PC-9 (cell line): Measurements from ENCODE around the gene PSMD13. TPM values are rescaled to one million over a fixed set of nuclear protein-coding genes. Genes with fewer than 3 reads are reported as not detected.

ENCODE experiments used
- BruUV-seq: library from RNA; stranded (reverse); fragments of 400-500 nt; replicated peaks from 2 replicates; lab custom pipeline; 2021; lab: Mats Ljungman, UMichigan
- CTCF ChIA-PET: fragments of 300-600 bp; sonication (Branson Sonifier 250); formaldehyde crosslinking; loops from one replicate; lab custom pipeline; 2022; ENCODE audit warnings: antibody characterized with exemption; lab: Charles Lee
- POLR2A ChIA-PET: fragments of 300-600 bp; sonication (Branson Sonifier 250); formaldehyde crosslinking; loops from one replicate; lab custom pipeline; 2022; ENCODE audit warnings: antibody characterized with exemption; ENCODE audit not compliant: unreplicated experiment; lab: Charles Lee
- DNase-seq, 2 experiments: peaks; one replicate each; pipeline versions ENCODE4 v3.0.0 to v3.0.0-alpha.2; 2015 to 2022; ENCODE audit warnings: mixed read lengths in 1 of 2
- H2AFZ ChIP-seq: fragments of 200-600 bp; sonication (generic); 2 replicates; pipeline ENCODE4 v1.8.1; 2017; ENCODE audit warnings: antibody characterized with exemption
- H3F3A ChIP-seq: fragments of 200-600 bp; sonication (generic); 2 replicates; pipeline ENCODE4 v1.8.1; 2017; ENCODE audit warnings: antibody characterized with exemption, mild to moderate bottlenecking, low read depth; ENCODE audit not compliant: insufficient read depth
- H3K27ac ChIP-seq: fragments of 200-600 bp; sonication (generic); 2 replicates; pipeline ENCODE4 v1.6.1; 2016; ENCODE audit warnings: mixed run types
- H3K27me3 ChIP-seq: fragments of 200-600 bp; sonication (generic); 2 replicates; pipeline ENCODE4 v1.6.1; 2016; ENCODE audit warnings: low read depth, mixed run types; ENCODE audit not compliant: insufficient read depth
- H3K36me3 ChIP-seq: fragments of 200-600 bp; sonication (generic); 2 replicates; pipeline ENCODE4 v1.6.1; 2016; ENCODE audit warnings: low read depth, mixed run types
- H3K4me1 ChIP-seq: fragments of 200-600 bp; sonication (generic); replicated peaks from 2 replicates; pipeline ENCODE4 v1.6.1; 2016; ENCODE audit warnings: mixed run types; ENCODE audit not compliant: insufficient read depth
- H3K4me2 ChIP-seq: fragments of 200-600 bp; sonication (generic); 2 replicates; pipeline ENCODE4 v1.6.1; 2017; ENCODE audit warnings: mixed run types
- H3K4me3 ChIP-seq: fragments of 200-600 bp; sonication (generic); 2 replicates; pipeline ENCODE4 v1.6.1; 2016; ENCODE audit warnings: mixed run types
- H3K79me2 ChIP-seq: fragments of 200-600 bp; sonication (generic); 2 replicates; pipeline ENCODE4 v1.6.1; 2017; ENCODE audit warnings: low read depth, mixed run types
- H3K9me2 ChIP-seq: fragments of 200-600 bp; sonication (generic); 2 replicates; pipeline ENCODE4 v1.8.1; 2017; ENCODE audit warnings: mild to moderate bottlenecking; ENCODE audit not compliant: insufficient read depth
- H3K9me3 ChIP-seq: fragments of 200-600 bp; sonication (generic); 2 replicates; pipeline ENCODE4 v1.8.1; 2016; ENCODE audit warnings: low read depth; ENCODE audit not compliant: insufficient read depth
- H4K20me1 ChIP-seq: fragments of 200-600 bp; sonication (generic); 2 replicates; pipeline ENCODE4 v1.8.1; 2017; ENCODE audit not compliant: insufficient read depth
- EZH2 ChIP-seq: fragments of 200-600 bp; sonication (generic); IDR thresholded peaks from 2 replicates; pipeline ENCODE4 v1.8.0; 2017; ENCODE audit warnings: antibody characterized with exemption, low read depth
- intact Hi-C: fragments of 100-400 bp; cut with micrococcal nuclease; formaldehyde crosslinking; loops from one replicate; pipeline ENCODE4 v1.10.0; 2022; ENCODE audit not compliant: unreplicated experiment
- total RNA-seq: library from RNA; stranded (reverse); gene quantifications from 2 replicates; pipeline ENCODE4 v1.2.3, GENCODE V29; 2021
- TF ChIP-seq, protein P1 (sequence below): fragments of 200-600 bp; sonication (generic); conservative IDR thresholded peaks from 2 replicates; pipeline ENCODE4 v1.6.1; 2017; ENCODE audit warnings: mixed run types, antibody characterized with exemption, mild to moderate bottlenecking, moderate library complexity

PSMD13 gene
- total RNA-seq, 1 experiment from 2014 or later, result 143 TPM

DNA sequence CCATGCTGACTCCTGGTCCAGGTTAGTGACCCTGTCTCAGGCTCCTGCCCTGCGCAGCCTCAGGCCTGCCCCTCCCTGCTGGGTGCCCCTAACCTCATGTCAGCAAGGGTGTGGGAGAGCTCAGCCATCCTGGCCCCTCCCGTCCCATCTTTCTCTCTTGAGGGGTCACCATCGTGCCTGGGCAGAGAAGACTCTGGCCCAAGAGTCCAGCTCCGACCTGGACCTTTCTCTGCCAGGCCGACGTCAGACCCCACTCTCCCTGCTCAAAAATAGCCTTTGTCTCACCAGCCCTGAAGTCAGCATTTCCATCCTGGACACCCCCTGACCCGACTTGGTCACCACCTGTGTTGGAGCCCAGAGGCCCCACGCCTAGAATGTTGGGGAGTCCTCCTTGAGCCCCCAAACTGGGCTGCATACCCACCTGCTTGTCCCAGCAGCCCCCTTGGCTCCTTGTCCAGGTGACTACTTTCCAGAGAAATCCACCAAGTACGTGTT, 39.0 kb upstream of the PSMD13 start:
- Histone ChIP-seq H3K4me1 (no peaks in the 10 kb centered on the region), H3K27ac (no peak overlapping the region), H3K36me3 (no peaks in the 10 kb centered on the region), H3K79me2 (no peaks in the 10 kb centered on the region), H3K4me3 (no peak overlapping the region), H3F3A (no peaks in the 10 kb centered on the region), H3K27me3 (peaks cover 3% of the 10 kb centered on the region; the same call in 1 of the 2 replicates), H2AFZ (no peak overlapping the region), H3K9me2 (no peaks in the 10 kb centered on the region), H3K9me3 (no peaks in the 10 kb centered on the region), H4K20me1 (no peaks in the 10 kb centered on the region), H3K4me2 (no peak overlapping the region)
- ChIA-PET POLR2A (no interaction called here), CTCF (no interaction called here)
- DNase-seq, result no peak
- no TSS peak for BruUV-seq
- intact Hi-C loops, result no loop called here
- TF ChIP-seq EZH2, result no peak
- TF ChIP-seq, protein P1, sequence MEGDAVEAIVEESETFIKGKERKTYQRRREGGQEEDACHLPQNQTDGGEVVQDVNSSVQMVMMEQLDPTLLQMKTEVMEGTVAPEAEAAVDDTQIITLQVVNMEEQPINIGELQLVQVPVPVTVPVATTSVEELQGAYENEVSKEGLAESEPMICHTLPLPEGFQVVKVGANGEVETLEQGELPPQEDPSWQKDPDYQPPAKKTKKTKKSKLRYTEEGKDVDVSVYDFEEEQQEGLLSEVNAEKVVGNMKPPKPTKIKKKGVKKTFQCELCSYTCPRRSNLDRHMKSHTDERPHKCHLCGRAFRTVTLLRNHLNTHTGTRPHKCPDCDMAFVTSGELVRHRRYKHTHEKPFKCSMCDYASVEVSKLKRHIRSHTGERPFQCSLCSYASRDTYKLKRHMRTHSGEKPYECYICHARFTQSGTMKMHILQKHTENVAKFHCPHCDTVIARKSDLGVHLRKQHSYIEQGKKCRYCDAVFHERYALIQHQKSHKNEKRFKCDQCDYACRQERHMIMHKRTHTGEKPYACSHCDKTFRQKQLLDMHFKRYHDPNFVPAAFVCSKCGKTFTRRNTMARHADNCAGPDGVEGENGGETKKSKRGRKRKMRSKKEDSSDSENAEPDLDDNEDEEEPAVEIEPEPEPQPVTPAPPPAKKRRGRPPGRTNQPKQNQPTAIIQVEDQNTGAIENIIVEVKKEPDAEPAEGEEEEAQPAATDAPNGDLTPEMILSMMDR, result no peak

DNA sequence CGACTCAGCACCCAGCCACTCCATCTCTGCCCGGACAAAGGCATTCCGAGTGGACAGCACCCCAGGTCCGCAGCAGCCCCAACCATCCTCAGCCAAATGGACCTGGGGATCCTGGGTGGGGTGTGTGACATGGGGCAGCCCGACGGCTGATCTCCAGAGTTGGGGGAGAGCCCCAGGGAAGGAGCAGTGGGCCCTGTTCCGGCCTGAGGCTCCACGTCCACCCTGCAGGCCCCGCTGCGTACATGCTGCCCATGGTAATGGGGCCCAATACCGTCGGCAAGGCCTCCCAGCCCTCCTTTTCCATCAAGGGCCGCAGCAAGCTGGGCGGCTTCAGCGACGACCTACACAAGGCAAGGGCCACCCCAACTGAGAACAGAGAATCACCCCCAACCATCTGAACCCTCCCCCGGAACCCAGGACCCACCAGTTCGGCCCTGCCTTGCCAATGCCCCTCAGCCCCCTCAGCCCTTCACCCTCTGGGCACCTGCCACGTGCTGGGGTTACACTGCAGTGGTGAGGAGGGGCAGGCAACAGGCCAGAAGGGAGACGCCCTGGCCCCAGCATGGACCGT, 38.5 kb upstream of the PSMD13 start:
- intact Hi-C loops, result no loop called here

DNA sequence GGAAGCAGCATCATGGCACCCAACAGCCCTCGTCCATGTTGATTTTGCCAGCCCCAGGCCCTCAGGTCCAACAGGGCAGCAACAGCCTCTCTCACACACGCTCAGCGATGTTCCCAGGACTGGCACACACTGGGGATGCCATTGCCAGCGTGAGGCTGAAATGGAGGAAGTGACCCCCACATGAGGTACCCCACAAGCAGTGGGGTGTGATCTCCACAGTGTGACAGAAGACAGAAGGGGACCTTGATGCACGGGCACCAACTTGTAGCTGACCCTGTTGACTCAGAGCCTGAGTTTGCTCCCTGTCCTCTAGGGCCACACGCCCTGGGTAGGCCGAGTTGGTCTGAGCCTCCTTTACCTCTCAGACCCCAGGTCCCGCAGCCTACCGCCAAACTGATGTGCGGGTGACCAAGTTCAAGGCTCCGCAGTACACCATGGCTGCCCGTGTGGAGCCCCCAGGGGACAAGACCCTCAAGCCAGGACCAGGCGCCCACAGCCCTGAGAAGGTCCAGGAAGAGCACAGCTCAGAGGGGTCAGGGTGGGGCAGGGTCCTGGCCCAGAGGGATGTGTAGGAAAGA, 37.7 kb upstream of the PSMD13 start:
- Histone ChIP-seq H3K4me3 (no peak overlapping the region), H3K36me3 (no peaks in the 10 kb centered on the region), H2AFZ (no peak overlapping the region), H3K9me2 (no peaks in the 10 kb centered on the region), H4K20me1 (no peaks in the 10 kb centered on the region), H3K27me3 (no peaks in the 10 kb centered on the region), H3K4me1 (no peaks in the 10 kb centered on the region), H3K27ac (no peak overlapping the region), H3K4me2 (no peak overlapping the region), H3F3A (no peaks in the 10 kb centered on the region), H3K79me2 (no peaks in the 10 kb centered on the region), H3K9me3 (no peaks in the 10 kb centered on the region)
- POLR2A ChIA-PET, result no interaction called here
- BruUV-seq, result no TSS peak
- TF ChIP-seq, protein P1, result no peak
- no peak for TF ChIP-seq EZH2
- intact Hi-C loops, result no loop called here
- CTCF ChIA-PET, result no interaction called here
- DNase-seq, result no peak

More for the DNA sequence above, 38.5 kb upstream of the PSMD13 start:
- Histone ChIP-seq H3K4me1 (no peaks in the 10 kb centered on the region), H3K27ac (no peak overlapping the region), H3K27me3 (peaks cover 3% of the 10 kb centered on the region; the same call in 1 of the 2 replicates), H4K20me1 (no peaks in the 10 kb centered on the region), H3K79me2 (no peaks in the 10 kb centered on the region), H3K4me3 (no peak overlapping the region), H3K36me3 (no peaks in the 10 kb centered on the region), H3F3A (no peaks in the 10 kb centered on the region), H3K9me2 (no peaks in the 10 kb centered on the region), H2AFZ (no peak overlapping the region), H3K9me3 (no peaks in the 10 kb centered on the region), H3K4me2 (no peak overlapping the region)
- no TSS peak for BruUV-seq
- ChIA-PET CTCF (no interaction called here), POLR2A (no interaction called here)
- TF ChIP-seq, protein P1, result no peak
- TF ChIP-seq EZH2, result no peak
- DNase-seq, result no peak
